Esophagus muscularis mucosa (tissue), 4 donors: ENCODE measurements around the gene CD34.
A peak's percentile ranks its signal among the peaks of the same experiment; 100 is the strongest.

ENCODE experiments used
- EP300 ChIP-seq: sonication (generic); formaldehyde crosslinking; IDR thresholded peaks from one replicate; pipeline ENCODE4 v1.6.1; 2017; ENCODE audit warnings: antibody characterized with exemption
- POLR2A ChIP-seq: fragments of 450-650 bp; IDR thresholded peaks from one replicate; pipeline ENCODE4 v1.6.1; 2017; ENCODE audit warnings: antibody characterized with exemption, moderate library complexity, mild to moderate bottlenecking, low read depth
- POLR2AphosphoS5 ChIP-seq, 2 donors: sonication (generic); formaldehyde crosslinking; IDR thresholded peaks; one replicate each; pipeline ENCODE4 v1.6.1; 2017; ENCODE audit warnings: antibody characterized with exemption in 2 of 2
- TF ChIP-seq, protein P1 (sequence below), 3 experiments: fragments of 200-600 bp in 2 of 3; fragments of 450-650 bp in 1 of 3; sonication (generic) in 2 of 3; IDR thresholded peaks; one replicate each; pipeline ENCODE4 v1.5.1; 2017 to 2019; ENCODE audit warnings: antibody characterized with exemption in 3 of 3, mild to moderate bottlenecking in 2 of 3, moderate library complexity in 1 of 3

DNA sequence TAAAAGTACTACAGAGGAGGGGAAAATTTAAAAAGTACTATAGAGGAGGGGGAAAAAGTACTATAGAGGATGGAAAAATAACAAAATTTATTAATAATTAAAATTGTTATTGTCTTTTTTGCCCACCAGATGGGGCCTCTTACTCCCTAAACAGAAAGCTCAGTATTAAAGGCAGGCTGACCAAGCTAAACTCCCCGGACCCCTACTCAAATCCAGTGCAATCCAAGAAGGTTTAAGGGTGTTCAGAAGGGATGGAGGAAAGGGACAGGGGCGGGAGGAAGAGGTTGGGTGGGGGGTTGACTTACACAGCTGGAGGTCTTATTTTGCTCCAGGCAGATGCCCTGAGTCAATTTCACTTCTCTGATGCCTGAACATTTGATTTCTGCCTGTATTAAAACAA is 13.7 kb downstream of the CD34 start:
- TF ChIP-seq POLR2A (no peak), EP300 (no peak), POLR2AphosphoS5 (IDR thresholded peaks at IDR 0.05) (no peak)
- TF ChIP-seq, protein P1, sequence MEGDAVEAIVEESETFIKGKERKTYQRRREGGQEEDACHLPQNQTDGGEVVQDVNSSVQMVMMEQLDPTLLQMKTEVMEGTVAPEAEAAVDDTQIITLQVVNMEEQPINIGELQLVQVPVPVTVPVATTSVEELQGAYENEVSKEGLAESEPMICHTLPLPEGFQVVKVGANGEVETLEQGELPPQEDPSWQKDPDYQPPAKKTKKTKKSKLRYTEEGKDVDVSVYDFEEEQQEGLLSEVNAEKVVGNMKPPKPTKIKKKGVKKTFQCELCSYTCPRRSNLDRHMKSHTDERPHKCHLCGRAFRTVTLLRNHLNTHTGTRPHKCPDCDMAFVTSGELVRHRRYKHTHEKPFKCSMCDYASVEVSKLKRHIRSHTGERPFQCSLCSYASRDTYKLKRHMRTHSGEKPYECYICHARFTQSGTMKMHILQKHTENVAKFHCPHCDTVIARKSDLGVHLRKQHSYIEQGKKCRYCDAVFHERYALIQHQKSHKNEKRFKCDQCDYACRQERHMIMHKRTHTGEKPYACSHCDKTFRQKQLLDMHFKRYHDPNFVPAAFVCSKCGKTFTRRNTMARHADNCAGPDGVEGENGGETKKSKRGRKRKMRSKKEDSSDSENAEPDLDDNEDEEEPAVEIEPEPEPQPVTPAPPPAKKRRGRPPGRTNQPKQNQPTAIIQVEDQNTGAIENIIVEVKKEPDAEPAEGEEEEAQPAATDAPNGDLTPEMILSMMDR (IDR thresholded peaks at IDR 0.05), result peak; percentile 13 to 34 (median 21)
